HepG2 (cell line): ENCODE data around the gene LIFR. TPM values are rescaled to one million over a fixed set of nuclear protein-coding genes. Genes with fewer than 3 reads are reported as not detected.

Source experiments
- ATAC-seq: fragments of 200-7000 bp; cut with Tn5 transposase; 3 replicates; pipeline ENCODE4 v1.9.1; 2020; ENCODE audit warnings: mild to moderate bottlenecking, moderate library complexity
- BruUV-seq: library from RNA; stranded (reverse); fragments of 400-500 nt; replicated peaks from 2 replicates; lab custom pipeline; 2021; lab: Mats Ljungman, UMichigan
- CTCF ChIA-PET: fragments of 300-600 bp; formaldehyde crosslinking; extraction: SDS; loops from one replicate; lab custom pipeline; 2021; ENCODE audit warnings: low total read pairs, inconsistent platforms, low intra/inter-chr PET ratio; lab: Yijun Ruan, JAX
- POLR2A ChIA-PET: fragments of 350-600 bp; sonication (Branson Sonifier 250); formaldehyde crosslinking; loops from one replicate; lab custom pipeline; 2020; ENCODE audit warnings: antibody characterized with exemption, inconsistent platforms; lab: Yijun Ruan, JAX
- DNase-seq: peaks from one replicate; pipeline ENCODE4 v3.0.0-alpha.2; 2015; ENCODE audit warnings: low spot score
- FAIRE-seq: peaks from 3 replicates; lab custom pipeline; 2011; peaks lifted over from hg19 to GRCh38; lab: Jason Lieb, UNC
- H2AFZ ChIP-seq: one replicate; pipeline ENCODE4 v1.6.1; 2011; ENCODE audit warnings: low read length, inconsistent platforms
- H3K27ac ChIP-seq: fragments of 300-600 bp; 3 replicates; pipeline ENCODE4 v1.8.0; 2011; ENCODE audit warnings: mixed run types, mild to moderate bottlenecking, mixed read lengths, low read length, inconsistent platforms; ENCODE audit not compliant: insufficient read depth; ENCODE audit errors: extremely low read length
- H3K27me3 ChIP-seq, 2 experiments: fragments of 200-600 bp in 1 of 2; 2 replicates in 1 of 2; 3 replicates in 1 of 2; pipeline versions ENCODE4 v1.6.0 to v1.8.0; 2011; ENCODE audit warnings: low read length in 2 of 2, mild to moderate bottlenecking in 2 of 2, moderate library complexity in 2 of 2, inconsistent platforms in 1 of 2; ENCODE audit not compliant: insufficient read depth in 2 of 2, control insufficient read depth in 1 of 2
- H3K36me3 ChIP-seq, 2 experiments: fragments of 200-600 bp in 1 of 2; replicated peaks in 1 of 2; 2 replicates in 1 of 2; 3 replicates in 1 of 2; pipeline versions ENCODE4 v1.5.1 to v1.8.0; 2011; ENCODE audit warnings: low read length in 2 of 2, inconsistent platforms in 1 of 2; ENCODE audit not compliant: insufficient read depth in 2 of 2, control insufficient read depth in 1 of 2
- H3K4me1 ChIP-seq: 2 replicates; pipeline ENCODE4 v1.5.1; 2012; ENCODE audit warnings: low read length, inconsistent platforms; ENCODE audit not compliant: insufficient read depth
- H3K4me2 ChIP-seq: 2 replicates; pipeline ENCODE4 v1.6.0; 2011; ENCODE audit warnings: low read depth, low read length, inconsistent platforms
- H3K4me3 ChIP-seq, 3 experiments: fragments of 200-600 bp in 1 of 3; sonication (generic), shearing (Covaris generic) in 1 of 3; replicated peaks in 1 of 3; 2 replicates each; pipeline ENCODE4 v1.5.1; 2011 to 2016; ENCODE audit warnings: low read length in 3 of 3, inconsistent platforms in 2 of 3, low read depth in 2 of 3, mild to moderate bottlenecking in 2 of 3, control low read depth in 1 of 3, mixed read lengths in 1 of 3; ENCODE audit not compliant: insufficient read depth in 1 of 3
- H3K79me2 ChIP-seq: one replicate; pipeline ENCODE4 v1.6.1; 2011; ENCODE audit warnings: low read length, inconsistent platforms; ENCODE audit not compliant: insufficient read depth
- H3K9ac ChIP-seq: 2 replicates; pipeline ENCODE4 v1.6.0; 2011; ENCODE audit warnings: mild to moderate bottlenecking, low read depth, low read length, inconsistent platforms; ENCODE audit not compliant: insufficient read depth
- H3K9me3 ChIP-seq: 2 replicates; pipeline ENCODE4 v1.5.1; 2012; ENCODE audit warnings: mild to moderate bottlenecking, low read length
- H4K20me1 ChIP-seq: 2 replicates; pipeline ENCODE4 v1.6.0; 2011; ENCODE audit warnings: inconsistent platforms, mild to moderate bottlenecking, low read length, moderate library complexity; ENCODE audit not compliant: insufficient read depth
- CAMTA2 ChIP-seq: sonication (generic); formaldehyde crosslinking; IDR thresholded peaks from 2 replicates; pipeline ENCODE4 v1.4.0; 2020; ENCODE audit warnings: mild to moderate bottlenecking, missing genetic modification reagents, borderline replicate concordance
- ETS1 ChIP-seq: sonication (generic); formaldehyde crosslinking; IDR thresholded peaks from 2 replicates; pipeline ENCODE4 v1.4.0; 2020; ENCODE audit warnings: missing genetic modification reagents
- GRHL1 ChIP-seq: sonication (generic); formaldehyde crosslinking; conservative IDR thresholded peaks from 2 replicates; pipeline ENCODE4 v1.8.0; 2022; ENCODE audit warnings: missing genetic modification reagents
- GTF2F1 ChIP-seq: fragments of 150-350 bp; IDR thresholded peaks from 2 replicates; pipeline ENCODE4 v1.6.1; 2014; ENCODE audit warnings: low read length
- KDM6A ChIP-seq: IDR thresholded peaks from 2 replicates; pipeline ENCODE4 v1.6.1; 2016; ENCODE audit warnings: low read depth
- MBD4 ChIP-seq: IDR thresholded peaks from 2 replicates; pipeline ENCODE4 v1.6.1; 2012; ENCODE audit warnings: low read length, inconsistent platforms, borderline replicate concordance
- MXI1 ChIP-seq: IDR thresholded peaks from 3 replicates; pipeline ENCODE4 v1.6.1; 2012; ENCODE audit warnings: low read depth, low read length, inconsistent platforms, borderline replicate concordance
- MYNN ChIP-seq: sonication (generic); formaldehyde crosslinking; IDR thresholded peaks from 2 replicates; pipeline ENCODE4 v1.4.0; 2020; ENCODE audit warnings: mild to moderate bottlenecking, low read depth, missing genetic modification reagents
- SMAD3 ChIP-seq: sonication (generic); formaldehyde crosslinking; IDR thresholded peaks from 2 replicates; pipeline ENCODE4 v1.4.0; 2020; ENCODE audit warnings: missing genetic modification reagents
- TBP ChIP-seq: sonication (generic); formaldehyde crosslinking; IDR thresholded peaks from 2 replicates; pipeline ENCODE4 v1.5.0; 2020; ENCODE audit warnings: missing genetic modification reagents
- ZFP82 ChIP-seq: sonication (generic); formaldehyde crosslinking; IDR thresholded peaks from 2 replicates; pipeline ENCODE4 v1.5.1; 2020; ENCODE audit warnings: mild to moderate bottlenecking, missing genetic modification reagents, borderline replicate concordance
- ZFP90 ChIP-seq: sonication (generic); formaldehyde crosslinking; IDR thresholded peaks from 2 replicates; pipeline ENCODE4 v1.8.0; 2022; ENCODE audit warnings: missing genetic modification reagents, mild to moderate bottlenecking, inconsistent platforms, borderline replicate concordance
- ZNF143 ChIP-seq: sonication (generic); formaldehyde crosslinking; IDR thresholded peaks from 2 replicates; pipeline ENCODE4 v1.4.0; 2020; ENCODE audit warnings: missing genetic modification reagents
- ZNF260 ChIP-seq: sonication (generic); formaldehyde crosslinking; IDR thresholded peaks from 2 replicates; pipeline ENCODE4 v1.4.0; 2020; ENCODE audit warnings: missing genetic modification reagents, low read depth, mild to moderate bottlenecking, borderline replicate concordance
- ZNF354B ChIP-seq: sonication (generic); formaldehyde crosslinking; IDR thresholded peaks from 2 replicates; pipeline ENCODE4 v1.8.0; 2022; ENCODE audit warnings: mild to moderate bottlenecking, missing genetic modification reagents
- ZNF768 ChIP-seq: sonication (generic); formaldehyde crosslinking; IDR thresholded peaks from 2 replicates; pipeline ENCODE4 v1.4.0; 2020; ENCODE audit warnings: missing genetic modification reagents
- WGBS: methylation state at CpG from one replicate; pipeline ENCODE4 v1.1.6; 2017; ENCODE audit warnings: low lambda C conversion rate; 5-methylcytosine and 5-hydroxymethylcytosine counted together
- in situ Hi-C: cut with HindIII; loops from 2 replicates; pipeline ENCODE4 v1.10.0; 2017; ENCODE audit warnings: low pct_unique_long_range_greater_than_20kb; ENCODE audit not compliant: extremely low pct_ligation_motif_present
- intact Hi-C: fragments of 100-400 bp; cut with micrococcal nuclease; formaldehyde crosslinking; loops from one replicate; pipeline ENCODE4 v1.10.0; 2022; ENCODE audit not compliant: unreplicated experiment
- polyA plus RNA-seq, 8 experiments: library from polyadenylated mRNA; depleted of rRNA in 3 of 8; stranded (reverse) in 7 of 8; unstranded in 1 of 8; fragments of >200 nt; fragmentation: Illumina TruSeq in 4 of 8; extraction: Trizol in 4 of 8; gene quantifications; 2 replicates each; pipeline versions ENCODE4 v1.2.1 to v1.2.3, GENCODE V29; 2011 to 2016; ENCODE audit warnings: low read depth in 4 of 8, missing spikeins in 1 of 8, mixed read lengths in 1 of 8; ENCODE audit not compliant: insufficient read depth in 1 of 8
- total RNA-seq, 5 experiments: library from RNA; depleted of rRNA; stranded (reverse); fragments of >200 nt; fragmentation: Illumina TruSeq; extraction: Trizol; gene quantifications; 2 replicates each; pipeline ENCODE4 v1.2.3, GENCODE V29; 2016; ENCODE audit warnings: low read depth in 1 of 5
- TF ChIP-seq, protein P1 (sequence below): sonication (generic); formaldehyde crosslinking; IDR thresholded peaks from 2 replicates; pipeline ENCODE4 v1.5.1; 2020; ENCODE audit warnings: missing genetic modification reagents, mild to moderate bottlenecking, borderline replicate concordance
- TF ChIP-seq, protein P2 (sequence below): sonication (generic); formaldehyde crosslinking; IDR thresholded peaks from 2 replicates; pipeline ENCODE4 v1.8.0; 2022; ENCODE audit warnings: low read depth, missing genetic modification reagents
- TF ChIP-seq, protein P3 (sequence below): fragments of 450-650 bp; IDR thresholded peaks from 2 replicates; pipeline ENCODE4 v1.6.1; 2017

Gene LIFR
- total and polyA plus RNA-seq, 2 of the 13 experiments (the other 11 are each of a cell fraction or from before 2014, with no cell fraction given) = 6.3 to 25.2 TPM

DNA sequence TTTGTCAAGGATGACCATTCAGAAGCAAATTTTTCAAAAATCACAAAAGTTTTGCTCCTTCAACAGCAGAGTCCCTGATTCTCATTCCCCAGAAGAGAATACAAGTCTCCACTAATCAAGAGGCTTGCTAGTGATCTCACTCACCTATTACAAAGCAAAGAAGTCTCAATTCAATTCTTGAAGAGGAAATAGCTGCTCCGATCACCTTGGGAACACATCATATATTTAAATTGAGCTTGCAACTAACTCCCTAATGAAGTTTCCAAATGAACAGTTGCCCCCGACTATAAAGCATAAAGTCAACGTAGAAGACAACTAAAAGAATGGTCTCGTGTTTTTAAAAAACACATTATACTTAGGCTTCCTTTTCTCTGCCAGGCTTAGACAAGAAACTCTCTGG lies 1.6 kb downstream of the LIFR start:
- in situ Hi-C loops (loop anchor here (10.0 kb wide), 1 partner anchor 110 kb away; no protein-coding TSS in a partner anchor), intact Hi-C loops (loop anchor here (5.0 kb wide), 4 partner anchors 38 to 257 kb away; no protein-coding TSS in a partner anchor)
- no peaks in the 10 kb centered on the region; the same call in none of the 2 replicates for H4K20me1 ChIP-seq
- H2AFZ ChIP-seq = no peak overlapping the region
- no peaks in the 10 kb centered on the region for H3K9me3 ChIP-seq
- H3K4me3 ChIP-seq = peak overlapping the region; percentile 91 to 96 (median 93); a peak in 5 of 6 replicates
- ChIA-PET POLR2A (interaction anchor here (1.1 to 1.8 kb wide), 2 partner anchors 21 to 113 kb away, joined by 4 to 5 read pairs; no protein-coding TSS in a partner anchor), CTCF (no interaction called here)
- FAIRE-seq (no peak), DNase-seq (no peak), ATAC-seq (no peak)
- peak overlapping the region; percentile 87 for H3K9ac ChIP-seq
- H3K79me2 ChIP-seq = peaks cover 61% of the 10 kb centered on the region
- H3K27me3 ChIP-seq = no peaks in the 10 kb centered on the region; a peak in 1 of 5 replicates
- WGBS = 39% methylated on average over 4 of the region's 4 CpGs
- H3K27ac ChIP-seq = no peak overlapping the region
- no TSS peak for BruUV-seq
- no peaks in the 10 kb centered on the region for H3K36me3 ChIP-seq
- H3K4me1 ChIP-seq = peaks cover 62% of the 10 kb centered on the region
- TF ChIP-seq MBD4 = no peak
- TF ChIP-seq ZNF354B = no peak
- no peak for TF ChIP-seq GRHL1
- TF ChIP-seq, protein P1, sequence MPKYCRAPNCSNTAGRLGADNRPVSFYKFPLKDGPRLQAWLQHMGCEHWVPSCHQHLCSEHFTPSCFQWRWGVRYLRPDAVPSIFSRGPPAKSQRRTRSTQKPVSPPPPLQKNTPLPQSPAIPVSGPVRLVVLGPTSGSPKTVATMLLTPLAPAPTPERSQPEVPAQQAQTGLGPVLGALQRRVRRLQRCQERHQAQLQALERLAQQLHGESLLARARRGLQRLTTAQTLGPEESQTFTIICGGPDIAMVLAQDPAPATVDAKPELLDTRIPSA = no peak
- TF ChIP-seq ZNF768 = no peak
- no peak for TF ChIP-seq GTF2F1
- TF ChIP-seq ETS1 (CRISPR knock-in tag) = no peak
- TF ChIP-seq ZNF260 = no peak
- no peak for TF ChIP-seq CAMTA2
- no peak for TF ChIP-seq ZNF143 (CRISPR knock-in tag)
- TF ChIP-seq, protein P2, sequence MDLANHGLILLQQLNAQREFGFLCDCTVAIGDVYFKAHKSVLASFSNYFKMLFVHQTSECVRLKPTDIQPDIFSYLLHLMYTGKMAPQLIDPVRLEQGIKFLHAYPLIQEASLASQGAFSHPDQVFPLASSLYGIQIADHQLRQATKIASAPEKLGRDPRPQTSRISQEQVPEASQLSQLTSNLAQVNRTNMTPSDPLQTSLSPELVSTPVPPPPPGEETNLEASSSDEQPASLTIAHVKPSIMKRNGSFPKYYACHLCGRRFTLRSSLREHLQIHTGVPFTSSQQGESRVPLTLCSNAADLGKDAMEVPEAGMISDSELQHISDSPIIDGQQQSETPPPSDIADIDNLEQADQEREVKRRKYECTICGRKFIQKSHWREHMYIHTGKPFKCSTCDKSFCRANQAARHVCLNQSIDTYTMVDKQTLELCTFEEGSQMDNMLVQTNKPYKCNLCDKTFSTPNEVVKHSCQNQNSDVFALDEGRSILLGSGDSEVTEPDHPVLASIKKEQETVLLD = no peak
- no peak for TF ChIP-seq MXI1
- TF ChIP-seq MYNN (CRISPR knock-in tag) = no peak
- TF ChIP-seq TBP (CRISPR knock-in tag) = no peak
- TF ChIP-seq KDM6A (CRISPR knock-in tag) = no peak
- no peak for TF ChIP-seq SMAD3 (CRISPR knock-in tag)
- TF ChIP-seq ZFP82 (CRISPR knock-in tag) = no peak
- TF ChIP-seq, protein P3, sequence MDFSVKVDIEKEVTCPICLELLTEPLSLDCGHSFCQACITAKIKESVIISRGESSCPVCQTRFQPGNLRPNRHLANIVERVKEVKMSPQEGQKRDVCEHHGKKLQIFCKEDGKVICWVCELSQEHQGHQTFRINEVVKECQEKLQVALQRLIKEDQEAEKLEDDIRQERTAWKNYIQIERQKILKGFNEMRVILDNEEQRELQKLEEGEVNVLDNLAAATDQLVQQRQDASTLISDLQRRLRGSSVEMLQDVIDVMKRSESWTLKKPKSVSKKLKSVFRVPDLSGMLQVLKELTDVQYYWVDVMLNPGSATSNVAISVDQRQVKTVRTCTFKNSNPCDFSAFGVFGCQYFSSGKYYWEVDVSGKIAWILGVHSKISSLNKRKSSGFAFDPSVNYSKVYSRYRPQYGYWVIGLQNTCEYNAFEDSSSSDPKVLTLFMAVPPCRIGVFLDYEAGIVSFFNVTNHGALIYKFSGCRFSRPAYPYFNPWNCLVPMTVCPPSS = no peak
- TF ChIP-seq ZFP90 (CRISPR knock-in tag) = no peak
- TF ChIP-seq, all 625 proteins: peak for 0
- H3K4me2 ChIP-seq = peak overlapping the region; percentile 82
